ENCODE results near the gene AGMO. TPM values are rescaled to one million over a fixed set of nuclear protein-coding genes. Genes with fewer than 3 reads are reported as not detected.

AGMO gene
- total RNA-seq, 4 donors from 2014 or later = 0.27 to 0.77 (median 0.64) TPM; not detected in 1

DNA sequence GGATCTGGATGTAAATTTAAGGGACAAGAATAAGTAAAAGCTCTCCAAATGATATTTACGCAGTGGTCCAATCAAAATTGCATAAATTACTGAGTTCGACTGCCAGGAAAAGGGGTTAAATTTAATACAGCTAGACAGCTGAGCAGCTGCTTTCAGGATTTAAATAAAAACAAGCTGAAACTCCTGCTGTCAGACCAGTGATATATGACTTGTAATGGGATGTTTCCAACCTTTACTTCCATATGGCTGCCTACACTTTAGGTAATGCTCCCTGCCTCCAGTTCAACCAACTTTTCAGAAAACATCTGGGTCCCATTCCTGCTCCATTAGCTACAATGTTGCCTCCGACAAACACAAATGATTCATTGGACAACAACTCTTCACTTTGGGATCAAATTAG is 333.0 kb downstream of the AGMO start:
- 36 to 40% methylated on average over 3 of the region's 3 CpGs for WGBS, 2 donors (ENCODE audit: low coverage in 1 of 2)
- Histone ChIP-seq H3K9me3 (peaks cover 0 to 5% (median 0%) of the 10 kb centered on the region in 3 donors), H3K4me1 (no peaks in the 10 kb centered on the region), H3K27ac (no peak overlapping the region), H3K4me3 (no peak overlapping the region), H3K27me3 (no peaks in the 10 kb centered on the region), H3K36me3 (no peaks in the 10 kb centered on the region)
- ATAC-seq = no peak
- no peak for TF ChIP-seq POLR2AphosphoS5 (IDR thresholded peaks at IDR 0.05)
- TF ChIP-seq POLR2A (IDR thresholded peaks at IDR 0.05) = no peak
- no peak for TF ChIP-seq CTCF (IDR thresholded peaks at IDR 0.05)
- TF ChIP-seq EP300 (IDR thresholded peaks at IDR 0.05) = no peak

DNA sequence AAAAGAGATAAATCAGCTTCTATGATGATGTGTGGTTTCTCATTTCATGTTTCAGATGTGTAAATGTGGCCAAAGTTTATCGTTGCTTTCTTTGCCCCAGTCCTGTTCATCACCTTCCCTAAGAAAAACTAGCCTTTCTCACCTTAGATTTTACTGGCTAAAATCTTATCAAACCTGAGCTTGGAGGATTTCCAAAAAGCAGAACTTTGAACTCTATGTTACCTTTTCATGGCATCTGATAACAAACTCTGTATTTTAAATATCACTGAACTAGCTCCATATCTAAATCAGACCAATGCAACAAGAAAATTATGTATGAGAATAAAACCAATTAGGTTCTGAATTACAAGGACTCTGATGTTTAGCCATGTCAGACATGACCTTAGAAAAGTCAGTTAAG is 335.8 kb downstream of the AGMO start:
- Histone ChIP-seq H3K4me1 (no peaks in the 10 kb centered on the region), H3K4me3 (no peak overlapping the region), H3K27me3 (no peaks in the 10 kb centered on the region), H3K9me3 (peaks cover 0 to 5% (median 0%) of the 10 kb centered on the region in 3 donors), H3K36me3 (no peaks in the 10 kb centered on the region), H3K27ac (no peak overlapping the region)
- 76 to 100% methylated on average over 1 of the region's 1 CpG for WGBS, 2 donors (ENCODE audit: low coverage in 1 of 2)
- no peak for ATAC-seq
- TF ChIP-seq EP300 (IDR thresholded peaks at IDR 0.05) = no peak
- no peak for TF ChIP-seq POLR2A (IDR thresholded peaks at IDR 0.05)

DNA sequence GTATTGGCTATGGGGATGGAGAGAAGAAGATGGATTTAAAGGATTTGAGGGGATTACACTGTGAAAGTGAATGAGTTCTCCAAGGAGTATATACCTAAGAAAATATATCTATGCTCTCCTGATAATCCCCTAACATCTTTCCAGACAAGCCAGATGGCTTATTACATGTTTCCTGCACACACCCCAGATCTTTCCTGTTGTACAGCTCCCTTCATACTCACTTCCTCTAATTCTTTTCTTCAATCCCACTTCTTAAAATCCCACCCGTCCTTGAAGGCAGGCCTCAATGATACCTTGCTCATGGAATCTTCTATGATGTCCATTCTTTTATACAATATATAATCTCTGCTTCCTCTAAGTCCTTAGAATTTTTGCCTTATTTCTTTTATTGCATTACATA is 342.1 kb downstream of the AGMO start:
- Histone ChIP-seq H3K27ac (no peak overlapping the region), H3K9me3 (peaks cover 0 to 5% (median 0%) of the 10 kb centered on the region in 3 donors), H3K36me3 (no peaks in the 10 kb centered on the region), H3K4me3 (no peak overlapping the region), H3K4me1 (no peaks in the 10 kb centered on the region), H3K27me3 (no peaks in the 10 kb centered on the region)
- no peak for TF ChIP-seq POLR2A (IDR thresholded peaks at IDR 0.05)
- no peak for TF ChIP-seq CTCF (IDR thresholded peaks at IDR 0.05)
- no peak for TF ChIP-seq EP300 (IDR thresholded peaks at IDR 0.05)
- no peak for TF ChIP-seq POLR2AphosphoS5 (IDR thresholded peaks at IDR 0.05)
- no peak for ATAC-seq
- 57% methylated on average over 1 of the region's 1 CpG; no CpG with 5 or more reads in 1 of the 2 donors for WGBS, 2 donors (ENCODE audit: low coverage in 1 of 2)

- WGBS, 2 donors (ENCODE audit: low coverage in 1 of 2) = 58 to 70% methylated on average over 1 of the region's 1 CpG
- Histone ChIP-seq H3K27ac (no peak overlapping the region), H3K27me3 (no peaks in the 10 kb centered on the region), H3K9me3 (no peaks in the 10 kb centered on the region), H3K4me3 (no peak overlapping the region), H3K36me3 (no peaks in the 10 kb centered on the region), H3K4me1 (no peaks in the 10 kb centered on the region)
- ATAC-seq = no peak
- TF ChIP-seq POLR2AphosphoS5 (IDR thresholded peaks at IDR 0.05) (no peak), EP300 (IDR thresholded peaks at IDR 0.05) (no peak), CTCF (IDR thresholded peaks at IDR 0.05) (no peak)
These were observed 343.6 kb downstream of the AGMO start for GRCh38 chr7:15218261-15218660.

DNA sequence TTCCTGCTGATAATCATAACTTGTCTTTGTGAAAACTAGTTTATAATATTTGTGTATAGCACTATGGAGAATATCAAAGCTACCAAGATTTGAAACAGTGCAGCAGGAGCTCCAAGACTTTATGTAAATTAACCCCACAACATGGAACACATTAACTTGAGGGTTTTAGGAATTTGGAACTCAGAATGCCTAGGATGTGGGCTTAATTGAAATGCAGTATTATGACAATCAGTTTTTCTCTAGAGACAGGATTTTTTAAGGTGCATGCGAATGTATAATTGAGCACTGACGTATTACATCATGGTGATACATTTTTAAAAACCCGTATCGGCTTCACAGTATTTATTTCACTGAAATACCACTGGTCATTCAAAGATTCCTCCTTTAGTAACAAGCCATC is 346.2 kb downstream of the AGMO start:
- Histone ChIP-seq H3K27ac (no peak overlapping the region), H3K27me3 (no peaks in the 10 kb centered on the region), H3K4me3 (no peak overlapping the region), H3K36me3 (no peaks in the 10 kb centered on the region), H3K9me3 (no peaks in the 10 kb centered on the region), H3K4me1 (no peaks in the 10 kb centered on the region)
- TF ChIP-seq POLR2A (IDR thresholded peaks at IDR 0.05) (no peak), POLR2AphosphoS5 (IDR thresholded peaks at IDR 0.05) (no peak), CTCF (IDR thresholded peaks at IDR 0.05) (no peak), EP300 (IDR thresholded peaks at IDR 0.05) (no peak)
- ATAC-seq = no peak
- 88 to 89% methylated on average over 4 of the region's 4 CpGs for WGBS, 2 donors (ENCODE audit: low coverage in 1 of 2)

Data from gastroesophageal sphincter (tissue), 4 donors.